Islet precursor cell (in vitro differentiated cells): Measurements from ENCODE around the gene SLC7A10.
"Not testable (repeated sequence)": the region's sequence is repeated elsewhere in the genome, so short reads cannot be mapped to it uniquely, and the experiment has no call there.

Experiments used
- DNase-seq: peaks from one replicate; pipeline ENCODE4 v3.0.0-alpha.2; 2018

The SLC7A10 gene

DNA sequence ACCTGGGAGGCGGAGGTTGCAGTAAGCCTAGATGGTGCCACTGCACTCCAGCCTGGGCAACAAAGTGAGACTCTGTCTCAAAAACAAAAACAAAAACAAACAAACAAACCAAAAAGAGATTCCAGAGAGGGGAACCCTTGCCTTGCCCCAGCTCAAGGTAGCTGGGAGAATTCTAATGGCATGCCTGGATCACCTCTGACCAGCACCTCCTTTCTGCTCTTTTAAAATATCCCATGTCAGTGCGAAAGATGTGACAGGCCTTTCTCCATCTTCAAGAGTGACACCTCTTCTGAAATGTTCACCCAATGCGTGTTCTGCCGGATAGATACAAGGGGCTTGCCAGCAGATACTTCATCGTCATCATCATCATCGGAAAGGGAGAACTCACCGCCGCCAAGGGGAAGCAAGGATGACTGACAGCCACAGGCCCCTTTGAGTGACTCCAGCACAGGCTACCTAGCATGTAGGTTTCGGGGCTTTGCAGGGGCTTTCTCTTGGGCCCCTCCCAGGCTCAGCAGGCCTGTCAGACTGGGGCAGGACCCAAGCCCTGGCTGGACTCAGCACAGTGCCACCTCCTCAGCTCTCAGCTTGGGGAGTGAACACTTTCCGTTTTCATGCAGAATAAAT is 50.4 kb downstream of the SLC7A10 start:
- DNase-seq = no peak

DNA sequence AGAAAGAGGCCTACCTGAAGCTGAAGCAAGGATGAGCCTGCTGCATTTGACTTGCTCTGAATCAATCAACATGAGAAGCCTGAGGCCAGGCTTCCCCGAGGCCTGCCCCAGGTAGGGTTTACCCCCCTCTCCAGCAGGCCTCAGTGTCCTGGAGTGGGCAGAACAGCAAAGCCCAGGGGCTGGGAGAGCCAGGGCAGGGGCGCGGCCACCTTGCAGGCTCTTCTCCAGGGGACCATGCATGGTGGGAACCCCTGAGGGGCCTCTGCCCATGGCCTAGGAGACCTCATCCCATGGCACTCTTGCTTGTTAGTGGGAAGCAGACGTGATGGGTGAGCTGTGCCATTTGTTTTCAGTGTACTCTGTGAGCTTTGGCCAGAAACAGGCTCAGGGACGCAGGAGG is 51.5 kb downstream of the SLC7A10 start:
- DNase-seq = no peak

DNA sequence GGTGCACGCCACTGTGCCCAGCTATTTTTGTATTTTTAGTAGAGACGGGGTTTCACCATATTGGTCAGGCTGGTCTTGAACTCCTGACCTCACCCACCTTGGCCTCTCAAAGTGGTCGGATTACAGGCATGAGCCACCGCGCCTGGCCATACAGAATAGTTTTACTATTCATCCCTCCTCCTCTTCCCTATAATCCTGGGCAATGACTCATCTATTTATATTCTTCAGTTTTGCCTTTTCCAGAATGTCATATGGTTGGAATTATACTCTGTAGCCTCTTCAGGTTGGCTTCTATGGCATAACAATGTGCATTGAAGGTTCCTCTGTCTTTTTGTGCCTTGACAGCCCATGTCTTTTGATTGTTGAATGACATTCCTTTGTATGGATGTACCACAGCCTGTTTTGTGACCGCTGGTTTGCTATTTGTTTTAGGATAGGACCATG is 53.7 kb downstream of the SLC7A10 start:
- DNase-seq = no peak

DNA sequence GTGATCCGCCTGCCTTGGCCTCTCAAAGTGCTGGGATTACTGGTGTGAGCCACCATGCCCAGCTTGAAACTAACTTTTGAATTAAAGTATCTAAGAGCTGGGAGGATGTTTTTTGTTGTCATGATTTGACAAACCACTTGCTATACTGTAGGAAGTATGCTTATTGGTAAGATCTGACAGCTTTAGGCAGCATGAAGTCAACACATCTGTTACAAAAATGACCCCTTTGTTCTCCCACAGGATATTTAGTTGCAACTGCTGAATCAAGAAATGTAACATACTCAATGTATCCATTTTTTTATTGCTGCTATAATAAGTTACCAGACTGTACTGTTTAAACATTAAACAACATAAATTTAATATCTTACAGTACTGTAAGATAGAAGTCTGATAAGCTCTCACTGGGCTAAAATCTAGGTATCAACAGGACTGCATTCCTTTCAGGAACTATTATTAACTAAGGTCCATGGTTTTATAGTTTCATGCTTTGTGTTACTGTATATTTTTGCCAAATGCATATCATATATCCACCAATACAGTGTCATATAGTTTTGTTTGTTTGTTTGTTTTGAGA is 54.3 kb downstream of the SLC7A10 start:
- no peak for DNase-seq

DNA sequence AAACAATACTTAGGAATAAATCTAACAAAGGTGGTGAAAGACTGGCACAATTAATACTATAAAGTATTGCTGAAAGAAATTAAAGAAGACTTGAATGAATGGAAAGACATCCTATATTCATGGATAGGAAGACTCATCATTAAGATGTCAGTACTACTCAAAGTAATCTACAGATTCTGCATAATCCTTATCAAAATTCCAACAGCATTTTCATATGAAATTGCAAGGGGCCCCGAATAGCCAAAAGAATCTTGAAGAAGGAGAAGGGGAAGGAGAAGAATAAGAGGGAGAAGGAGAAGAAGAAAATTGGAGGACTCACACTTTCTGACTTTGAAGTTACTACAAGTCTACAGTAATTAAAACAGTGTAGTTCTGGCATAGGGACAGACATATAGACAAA is 57.1 kb downstream of the SLC7A10 start:
- no peak for DNase-seq

DNA sequence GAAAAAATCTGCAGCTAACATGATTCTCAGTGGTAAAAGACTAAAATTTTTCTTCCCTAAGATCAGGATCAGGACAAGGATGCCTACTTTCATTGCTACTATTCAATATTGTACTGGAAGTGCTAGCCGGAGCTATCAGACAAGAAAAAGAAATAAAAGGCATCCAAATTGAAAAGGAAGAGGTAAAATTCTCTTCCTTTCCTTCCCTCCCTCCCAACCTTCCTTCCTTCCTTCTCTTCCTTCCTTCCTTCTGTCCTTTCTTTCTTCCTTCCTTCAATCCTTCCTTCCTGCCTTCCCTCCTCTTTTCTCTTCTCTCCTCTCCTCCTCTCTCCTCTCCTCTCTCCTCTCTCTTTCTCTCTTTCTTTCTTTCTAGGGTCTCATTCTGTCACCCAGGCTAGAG is 58.2 kb downstream of the SLC7A10 start:
- no peak for DNase-seq

DNA sequence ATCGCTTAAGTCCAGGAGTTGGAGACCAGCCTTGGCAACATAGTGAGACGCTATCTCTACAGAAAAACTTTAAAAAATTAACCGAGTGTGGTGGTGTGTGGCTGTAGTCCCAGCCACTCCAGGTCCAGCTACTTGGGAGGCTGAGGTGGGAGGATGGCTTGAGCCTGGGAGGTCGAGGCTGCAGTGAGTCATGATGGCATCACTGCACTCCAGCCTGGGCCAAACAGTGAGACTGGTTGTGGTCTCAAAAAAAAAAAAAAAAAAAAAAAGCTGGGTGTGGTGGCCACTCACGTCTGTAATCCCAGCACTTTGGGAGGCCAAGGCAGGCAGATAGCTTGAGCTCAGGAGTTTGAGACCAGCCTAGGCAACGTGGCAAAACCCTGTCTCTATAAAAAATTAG is 59.6 kb downstream of the SLC7A10 start:
- not testable (repeated sequence) for DNase-seq

DNA sequence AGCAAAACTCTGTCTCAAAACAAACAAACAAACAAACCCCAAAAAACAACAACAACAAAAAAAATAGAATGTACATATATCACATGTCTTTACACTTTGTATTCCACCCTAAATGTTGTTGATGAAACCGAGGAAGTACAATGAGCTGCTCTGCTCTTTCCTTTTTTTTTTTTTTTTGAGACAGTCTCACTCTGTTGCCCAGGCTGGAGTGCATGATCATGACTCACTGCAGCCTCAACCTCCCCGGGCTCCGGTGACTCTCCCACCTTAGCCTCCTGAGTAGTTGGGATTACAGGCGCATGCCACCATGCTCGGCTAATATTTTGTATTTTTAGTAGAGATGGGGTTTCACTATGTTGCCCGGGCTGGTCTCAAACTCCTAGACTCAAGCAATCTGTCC is 62.2 kb downstream of the SLC7A10 start:
- no peak for DNase-seq

DNA sequence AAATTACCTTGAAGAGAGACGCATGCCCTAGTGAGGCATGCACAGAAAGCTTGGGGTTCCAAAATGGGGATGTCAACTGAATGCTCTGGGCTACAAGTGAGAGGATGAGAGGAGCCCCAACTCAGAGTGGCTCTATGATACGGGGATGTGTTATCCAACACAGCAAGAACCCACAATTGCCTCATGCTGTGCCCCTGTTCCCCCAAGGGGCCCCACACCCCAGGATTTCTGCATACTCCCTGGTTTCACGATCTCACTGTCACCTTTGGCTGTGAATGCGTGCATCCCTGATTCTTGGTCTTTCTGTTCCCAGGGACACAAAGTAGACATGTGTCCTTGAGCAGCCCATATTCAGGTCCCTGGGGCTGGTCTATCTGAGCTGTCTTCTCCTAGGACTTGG is 64.4 kb downstream of the SLC7A10 start:
- no peak for DNase-seq

DNA sequence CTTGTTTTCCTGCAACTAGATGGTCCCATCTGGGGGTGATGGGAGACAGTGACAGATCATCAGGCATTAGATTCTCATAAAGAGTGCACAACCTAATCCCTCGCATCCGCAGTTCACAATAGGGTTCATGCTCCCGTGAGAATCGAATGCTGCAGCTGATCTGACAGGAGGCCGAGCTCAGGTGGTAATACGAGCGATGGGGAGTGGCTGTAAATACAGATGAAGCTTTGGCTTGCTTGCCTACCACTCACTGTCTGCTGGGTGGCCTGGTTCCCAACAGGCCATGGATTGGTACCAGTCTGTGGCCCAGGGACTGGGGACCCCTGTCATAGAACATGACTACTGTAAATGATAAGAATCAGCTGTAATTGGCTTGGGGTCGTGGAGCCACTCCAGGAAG is 65.8 kb downstream of the SLC7A10 start:
- DNase-seq = no peak

DNA sequence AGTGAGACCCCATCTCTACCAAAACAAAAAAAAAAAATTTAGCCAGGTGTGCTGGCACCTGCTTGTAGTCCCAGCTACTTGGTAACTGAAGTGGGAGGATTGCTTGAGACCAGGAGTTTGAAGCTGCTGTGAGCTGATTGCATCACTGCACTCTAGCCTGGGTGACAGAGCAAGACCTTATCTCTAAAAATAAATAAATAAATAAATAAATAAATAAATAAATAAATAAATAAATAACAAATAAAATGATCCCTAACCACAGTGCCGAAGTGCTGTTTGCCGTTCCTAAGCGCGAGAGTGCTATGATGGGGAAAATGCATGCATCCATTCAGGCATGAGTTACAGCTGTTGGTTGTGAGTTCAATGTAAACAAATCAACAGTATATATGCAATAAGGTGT is 66.5 kb downstream of the SLC7A10 start:
- DNase-seq = no peak
